Endothelial cell of umbilical vein (primary cell): ENCODE measurements around the gene SYNE1. TPM values are rescaled to one million over a fixed set of nuclear protein-coding genes. Genes with fewer than 3 reads are reported as not detected.

Source experiments
- BruUV-seq: library from RNA; stranded (reverse); fragments of 400-500 nt; replicated peaks from 2 replicates; lab custom pipeline; 2021; lab: Mats Ljungman, UMichigan
- CTCF ChIA-PET: fragments of 300-600, 350-600 bp; sonication (Branson Sonifier 250); formaldehyde crosslinking; loops from one replicate; lab custom pipeline; 2021; ENCODE audit warnings: antibody characterized with exemption, inconsistent platforms; lab: Charles Lee
- POLR2A ChIA-PET: fragments of 300-600, 350-600 bp; sonication (Branson Sonifier 250); formaldehyde crosslinking; loops from one replicate; lab custom pipeline; 2021; ENCODE audit warnings: antibody characterized with exemption, inconsistent platforms; lab: Charles Lee
- DNase-seq: peaks from one replicate; pipeline ENCODE4 v3.0.0-alpha.2; 2011; ENCODE audit warnings: low read depth, low spot score
- FAIRE-seq: peaks from 2 replicates; lab custom pipeline; 2011; peaks lifted over from hg19 to GRCh38; lab: Jason Lieb, UNC
- H2AFZ ChIP-seq: 2 replicates; pipeline ENCODE4 v1.6.0; 2012; ENCODE audit warnings: low read depth, low read length, control low read depth, inconsistent platforms
- H3K27ac ChIP-seq: 2 replicates; pipeline ENCODE4 v1.5.1; 2011; ENCODE audit warnings: low read depth, mild to moderate bottlenecking, control low read depth, low read length, moderate library complexity; ENCODE audit not compliant: insufficient read depth
- H3K27me3 ChIP-seq, 2 experiments: 2 replicates each; pipeline versions ENCODE4 v1.6.0 to v1.6.1; 2011; ENCODE audit warnings: low read length in 2 of 2, mixed read lengths in 1 of 2; ENCODE audit not compliant: control insufficient read depth in 2 of 2, insufficient read depth in 2 of 2
- H3K36me3 ChIP-seq, 2 experiments: 2 replicates in 1 of 2; 3 replicates in 1 of 2; pipeline ENCODE4 v1.5.1; 2011; ENCODE audit warnings: low read length in 2 of 2, mild to moderate bottlenecking in 1 of 2, moderate library complexity in 1 of 2; ENCODE audit not compliant: control insufficient read depth in 2 of 2, insufficient read depth in 2 of 2; ENCODE audit errors: extremely low read depth in 1 of 2
- H3K4me1 ChIP-seq: 3 replicates; pipeline ENCODE4 v1.5.1; 2011; ENCODE audit warnings: mild to moderate bottlenecking, low read length; ENCODE audit not compliant: control insufficient read depth, insufficient read depth; ENCODE audit errors: extremely low read depth
- H3K4me2 ChIP-seq: 2 replicates; pipeline ENCODE4 v1.6.1; 2011; ENCODE audit warnings: low read length, control low read depth, mixed read lengths; ENCODE audit not compliant: insufficient read depth
- H3K4me3 ChIP-seq, 3 experiments: fragments of 200-600 bp in 1 of 3; sonication (generic), shearing (Covaris generic) in 1 of 3; replicated peaks in 1 of 3; 2 replicates each; pipeline ENCODE4 v1.5.1; 2011 to 2016; ENCODE audit warnings: control low read depth in 3 of 3, low read length in 3 of 3, mild to moderate bottlenecking in 2 of 3, inconsistent platforms in 1 of 3, low read depth in 1 of 3, moderate library complexity in 1 of 3; ENCODE audit not compliant: insufficient read depth in 1 of 3
- H3K79me2 ChIP-seq: 2 replicates; pipeline ENCODE4 v1.6.0; 2012; ENCODE audit warnings: low read length, inconsistent platforms; ENCODE audit not compliant: control insufficient read depth, insufficient read depth
- H3K9ac ChIP-seq: replicated peaks from 2 replicates; pipeline ENCODE3; 2011; ENCODE audit warnings: low read length, control low read depth; ENCODE audit not compliant: insufficient read depth; ENCODE audit errors: extremely low read depth
- H3K9me1 ChIP-seq: replicated peaks from 3 replicates; pipeline ENCODE4 v1.6.0; 2011; ENCODE audit warnings: mild to moderate bottlenecking, low read length; ENCODE audit not compliant: control insufficient read depth, insufficient read depth; ENCODE audit errors: extremely low read depth
- H3K9me3 ChIP-seq: replicated peaks from 2 replicates; pipeline ENCODE4 v1.5.1; 2012; ENCODE audit warnings: low read length, inconsistent platforms; ENCODE audit not compliant: control insufficient read depth, insufficient read depth
- H4K20me1 ChIP-seq: replicated peaks from 2 replicates; pipeline ENCODE3; 2011; ENCODE audit warnings: mild to moderate bottlenecking, low read length; ENCODE audit not compliant: control insufficient read depth, insufficient read depth; ENCODE audit errors: extremely low read depth
- CTCF ChIP-seq, 2 donors: IDR thresholded peaks; 1 replicate in 1 of 2; 2 replicates in 1 of 2; pipeline ENCODE4 v1.5.1; 2011; ENCODE audit warnings: low read length in 2 of 2, mild to moderate bottlenecking in 2 of 2, moderate library complexity in 2 of 2, control low read depth in 1 of 2, inconsistent platforms in 1 of 2, low read depth in 1 of 2; ENCODE audit not compliant: insufficient read depth in 1 of 2; ENCODE audit errors: extremely low read depth in 1 of 2
- EZH2 ChIP-seq: IDR thresholded peaks from 2 replicates; pipeline ENCODE4 v1.6.1; 2012; ENCODE audit warnings: borderline replicate concordance, low read depth, mild to moderate bottlenecking, moderate library complexity, low read length, inconsistent platforms; ENCODE audit not compliant: severe bottlenecking
- FOS ChIP-seq: IDR thresholded peaks from 2 replicates; pipeline ENCODE4 v1.6.1; 2011; ENCODE audit warnings: mild to moderate bottlenecking, low read length, moderate library complexity, borderline replicate concordance; ENCODE audit not compliant: insufficient read depth
- GATA2 ChIP-seq: IDR thresholded peaks from 2 replicates; pipeline ENCODE4 v1.7.0; 2011; ENCODE audit warnings: low read depth, mild to moderate bottlenecking, moderate library complexity, mixed read lengths, low read length; ENCODE audit not compliant: insufficient read length, insufficient read depth
- JUN ChIP-seq: IDR thresholded peaks from 2 replicates; pipeline ENCODE4 v1.6.1; 2011; ENCODE audit warnings: borderline replicate concordance, low read depth; ENCODE audit not compliant: insufficient read length, insufficient read depth
- MAX ChIP-seq: IDR thresholded peaks from 2 replicates; pipeline ENCODE4 v1.6.1; 2011; ENCODE audit not compliant: insufficient read depth, insufficient read length
- MYC ChIP-seq: IDR thresholded peaks from one replicate; pipeline ENCODE4 v1.6.1; 2011; ENCODE audit warnings: mild to moderate bottlenecking, low read depth, low read length
- POLR2A ChIP-seq: IDR thresholded peaks from 2 replicates; pipeline ENCODE4 v1.6.1; 2012; ENCODE audit warnings: low read depth, mild to moderate bottlenecking, control low read depth, low read length
- POLR2AphosphoS5 ChIP-seq: IDR thresholded peaks from 2 replicates; pipeline ENCODE4 v1.6.1; 2012; ENCODE audit warnings: low read depth, mild to moderate bottlenecking, control low read depth, low read length, moderate library complexity; ENCODE audit not compliant: insufficient read depth
- dilution Hi-C: fragments of 300-500 bp; cut with MboI; formaldehyde crosslinking; loops from one replicate; pipeline ENCODE4 v1.15.0; 2019; ENCODE audit warnings: low sequenced_read_pairs; ENCODE audit not compliant: extremely low pct_ligation_motif_present
- intact Hi-C: fragments of 100-400 bp; cut with micrococcal nuclease; formaldehyde crosslinking; loops from one replicate; pipeline ENCODE4 v1.10.0; 2022
- polyA plus RNA-seq, 4 experiments: library from polyadenylated mRNA; depleted of rRNA in 3 of 4; stranded (reverse) in 3 of 4; unstranded in 1 of 4; fragments of >200 nt; gene quantifications; 2 replicates each; pipeline versions ENCODE4 v1.2.1 to v1.2.3, GENCODE V29; 2011 to 2012; ENCODE audit warnings: missing spikeins in 1 of 4
- total RNA-seq: library from RNA; stranded (reverse); gene quantifications from 2 replicates; pipeline ENCODE4 v1.2.3, GENCODE V29; 2021

The SYNE1 gene
- total and polyA plus RNA-seq, 2 donors (not counting 3 experiments of a cell fraction or from before 2014, with no cell fraction given), result 26.5 to 52.3 TPM

GRCh38 chr6:152257581-152257980 lies 379.6 kb downstream of the SYNE1 start:
- Histone ChIP-seq H2AFZ (no peak overlapping the region), H3K4me1 (no peaks in the 10 kb centered on the region), H3K4me3 (no peak overlapping the region), H3K79me2 (no peaks in the 10 kb centered on the region), H4K20me1 (no peaks in the 10 kb centered on the region), H3K27me3 (no peaks in the 10 kb centered on the region), H3K9ac (no peak overlapping the region), H3K36me3 (peaks cover 0 to 5% of the 10 kb centered on the region in 2 experiments), H3K9me1 (no peaks in the 10 kb centered on the region), H3K9me3 (no peaks in the 10 kb centered on the region), H3K27ac (no peak overlapping the region), H3K4me2 (no peak overlapping the region)
- ChIA-PET CTCF (no interaction called here), POLR2A (no interaction called here)
- intact Hi-C loops (no loop called here), dilution Hi-C loops (no loop called here)
- no peak for DNase-seq
- TF ChIP-seq MYC, result no peak
- TF ChIP-seq EZH2, result no peak
- no peak for TF ChIP-seq POLR2AphosphoS5
- no peak for TF ChIP-seq POLR2A
- TF ChIP-seq MAX, result no peak
- TF ChIP-seq GATA2, result no peak
- TF ChIP-seq FOS, result no peak
- no peak for TF ChIP-seq JUN
- no peak for TF ChIP-seq CTCF (IDR thresholded peaks at IDR 0.05; ENCODE audit: extremely low read depth in 1 of 2, insufficient read depth in 1 of 2, low read depth in 1 of 2, low read length in 2 of 2)
- no TSS peak for BruUV-seq
- FAIRE-seq, result no peak
